WI38 (cell line): ENCODE data around the gene IRAG1.

ENCODE experiments used
- H3K4me3 ChIP-seq: 2 replicates; pipeline ENCODE4 v1.5.1; 2011; ENCODE audit warnings: low read depth, mild to moderate bottlenecking, control low read depth, low read length
- TF ChIP-seq, protein P1 (sequence below): IDR thresholded peaks from 2 replicates; pipeline ENCODE4 v1.5.1; 2012; ENCODE audit warnings: low read depth, mild to moderate bottlenecking, control low read depth, low read length

IRAG1 gene

DNA sequence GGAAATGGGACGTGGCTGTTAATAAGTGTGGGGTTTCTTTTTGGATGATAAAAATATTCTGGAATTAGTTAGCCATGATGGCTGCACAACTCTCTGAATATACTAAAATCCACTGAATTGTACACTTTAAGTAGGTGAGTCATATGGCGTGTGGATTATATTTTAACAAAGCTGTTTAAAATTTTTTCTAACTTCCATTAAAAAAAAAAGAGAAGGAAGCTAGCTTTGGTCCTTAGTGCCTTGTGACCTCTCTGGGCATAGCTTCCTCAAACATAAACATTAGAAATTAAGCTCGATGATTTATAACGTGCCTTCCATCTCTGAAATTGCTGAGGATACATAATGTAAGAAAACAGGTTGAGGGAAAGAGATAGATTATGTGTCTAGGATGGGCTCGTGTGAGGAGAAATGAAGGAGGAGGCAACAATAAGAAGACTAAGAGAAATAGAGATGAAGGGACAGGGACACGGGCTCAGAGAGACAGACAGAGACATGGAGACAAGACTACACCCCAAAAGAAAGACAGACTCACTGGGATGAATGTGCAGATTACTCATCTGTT is 20.0 kb downstream of the IRAG1 start:
- TF ChIP-seq, protein P1, sequence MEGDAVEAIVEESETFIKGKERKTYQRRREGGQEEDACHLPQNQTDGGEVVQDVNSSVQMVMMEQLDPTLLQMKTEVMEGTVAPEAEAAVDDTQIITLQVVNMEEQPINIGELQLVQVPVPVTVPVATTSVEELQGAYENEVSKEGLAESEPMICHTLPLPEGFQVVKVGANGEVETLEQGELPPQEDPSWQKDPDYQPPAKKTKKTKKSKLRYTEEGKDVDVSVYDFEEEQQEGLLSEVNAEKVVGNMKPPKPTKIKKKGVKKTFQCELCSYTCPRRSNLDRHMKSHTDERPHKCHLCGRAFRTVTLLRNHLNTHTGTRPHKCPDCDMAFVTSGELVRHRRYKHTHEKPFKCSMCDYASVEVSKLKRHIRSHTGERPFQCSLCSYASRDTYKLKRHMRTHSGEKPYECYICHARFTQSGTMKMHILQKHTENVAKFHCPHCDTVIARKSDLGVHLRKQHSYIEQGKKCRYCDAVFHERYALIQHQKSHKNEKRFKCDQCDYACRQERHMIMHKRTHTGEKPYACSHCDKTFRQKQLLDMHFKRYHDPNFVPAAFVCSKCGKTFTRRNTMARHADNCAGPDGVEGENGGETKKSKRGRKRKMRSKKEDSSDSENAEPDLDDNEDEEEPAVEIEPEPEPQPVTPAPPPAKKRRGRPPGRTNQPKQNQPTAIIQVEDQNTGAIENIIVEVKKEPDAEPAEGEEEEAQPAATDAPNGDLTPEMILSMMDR: no peak
- H3K4me3 ChIP-seq: no peak overlapping the region

DNA sequence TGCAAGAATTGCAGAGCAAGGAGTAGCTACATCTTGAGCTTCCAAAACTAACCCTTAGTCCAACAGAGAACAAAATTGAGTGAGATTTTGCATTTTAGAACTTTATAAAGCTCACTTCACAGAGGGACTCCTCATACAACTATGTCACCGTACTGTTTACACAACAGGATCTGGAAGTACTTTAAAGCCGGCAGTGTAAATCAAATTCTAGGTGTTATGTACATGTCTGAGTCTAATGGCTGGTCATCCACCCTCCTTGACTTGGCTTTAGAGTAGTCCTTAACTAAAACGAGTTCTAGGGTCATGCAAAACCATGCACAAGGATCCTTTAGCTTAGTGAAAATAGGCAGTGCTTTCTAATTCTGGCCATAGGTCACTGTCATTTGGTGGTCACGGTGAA is 23.5 kb downstream of the IRAG1 start:
- TF ChIP-seq, protein P1: no peak
- no peak overlapping the region for H3K4me3 ChIP-seq

DNA sequence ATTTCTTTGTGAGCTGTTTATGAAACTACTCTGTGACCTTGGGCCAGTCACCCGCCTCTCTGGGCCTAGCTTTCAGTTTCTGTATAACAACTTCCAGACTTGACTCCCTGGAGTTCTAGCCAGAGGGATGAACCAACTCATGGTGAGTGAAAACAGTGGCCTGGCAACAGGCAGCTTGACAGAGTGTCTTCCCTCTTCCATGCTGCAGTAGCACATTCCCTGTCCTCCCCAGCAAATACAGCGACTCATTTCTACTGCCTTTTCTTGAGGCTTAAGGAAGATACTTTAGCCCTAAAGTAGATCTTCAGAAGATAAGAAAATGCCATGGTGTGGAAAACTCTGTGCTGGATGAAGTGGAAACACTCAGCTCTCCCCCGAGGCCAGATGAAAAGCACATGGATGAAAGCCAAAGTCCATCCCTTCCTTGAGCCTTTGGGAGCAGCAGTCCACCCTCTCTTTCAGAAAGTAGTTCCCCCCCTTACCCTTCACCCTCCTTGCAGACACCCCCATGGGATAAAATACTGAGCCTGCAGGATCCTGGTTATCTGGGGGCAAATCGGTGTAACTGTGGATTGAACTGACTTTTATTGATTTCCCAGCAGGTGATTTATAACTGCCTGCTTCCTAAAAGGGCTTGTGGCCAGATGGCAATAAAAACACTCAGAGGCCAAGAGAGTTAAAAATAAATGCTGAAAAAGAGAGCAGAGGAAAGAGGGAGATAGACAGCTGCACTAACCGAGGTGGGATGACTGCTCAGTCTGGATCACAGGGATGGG is 24.1 kb downstream of the IRAG1 start:
- no peak overlapping the region for H3K4me3 ChIP-seq
- TF ChIP-seq, protein P1: no peak

DNA sequence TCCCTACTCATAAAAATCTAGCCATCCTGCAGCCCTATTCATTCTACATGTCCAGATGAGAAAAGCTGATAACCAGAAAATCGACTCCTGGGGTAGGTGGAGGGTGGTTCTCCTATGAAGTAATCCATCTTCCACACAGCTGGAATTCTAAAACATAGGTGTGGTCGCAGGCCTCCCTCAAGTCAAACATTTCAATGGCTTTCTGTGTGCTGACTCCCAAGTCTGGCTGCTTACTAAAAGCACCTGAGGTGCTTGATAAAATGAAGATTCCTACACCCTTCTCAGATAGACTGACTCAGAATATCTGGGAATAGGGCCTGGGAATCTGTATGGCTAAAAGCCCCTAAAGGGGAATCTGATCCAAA is 26.1 kb downstream of the IRAG1 start:
- no peak overlapping the region for H3K4me3 ChIP-seq
- TF ChIP-seq, protein P1: no peak

DNA sequence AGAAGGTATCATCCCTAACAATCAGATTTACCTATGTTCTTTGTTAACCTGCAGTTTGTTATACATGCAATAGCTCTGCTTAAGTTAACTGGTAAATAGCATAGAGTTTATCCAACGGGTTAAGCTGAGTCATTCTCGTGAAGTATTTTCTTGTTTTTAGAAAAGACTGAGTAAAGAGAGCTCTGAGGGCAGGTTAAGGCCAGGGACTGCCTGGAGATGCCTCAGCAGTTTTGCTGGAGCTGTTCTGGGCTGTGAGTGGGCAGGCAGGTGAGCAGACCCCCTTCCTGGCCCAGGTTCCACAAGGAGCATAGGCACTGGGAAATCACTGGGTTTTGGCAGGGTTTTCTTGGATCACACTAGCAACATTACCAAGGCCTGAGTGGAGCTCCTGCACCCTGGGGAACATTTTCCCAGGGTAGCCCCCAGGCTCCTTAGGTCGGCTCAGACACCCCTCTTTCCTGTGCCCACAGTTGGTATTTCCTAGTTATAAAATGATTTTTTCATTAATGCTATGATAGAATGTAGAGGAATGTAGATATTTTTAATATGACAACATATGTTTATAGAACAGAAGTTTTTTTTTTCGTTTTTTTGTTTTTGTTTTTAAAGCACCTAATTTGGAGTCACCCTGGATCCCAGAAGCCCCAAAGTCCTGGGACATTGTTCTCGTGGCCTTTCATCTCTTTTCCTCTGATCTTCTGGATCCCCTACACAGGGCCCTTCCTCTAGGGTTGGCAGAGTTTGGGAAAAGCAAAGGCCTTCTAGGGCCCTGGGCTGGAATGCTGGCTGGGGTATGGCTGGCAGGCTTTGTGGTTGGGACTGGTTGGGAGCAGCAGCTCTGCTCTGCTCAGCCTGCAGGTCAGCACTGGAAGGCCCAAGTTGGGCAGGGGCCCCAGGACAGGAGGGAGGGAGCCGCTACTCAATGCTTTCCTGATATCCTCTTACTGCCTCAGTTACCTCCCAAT is 26.7 kb downstream of the IRAG1 start:
- H3K4me3 ChIP-seq: no peak overlapping the region
- TF ChIP-seq, protein P1: no peak

DNA sequence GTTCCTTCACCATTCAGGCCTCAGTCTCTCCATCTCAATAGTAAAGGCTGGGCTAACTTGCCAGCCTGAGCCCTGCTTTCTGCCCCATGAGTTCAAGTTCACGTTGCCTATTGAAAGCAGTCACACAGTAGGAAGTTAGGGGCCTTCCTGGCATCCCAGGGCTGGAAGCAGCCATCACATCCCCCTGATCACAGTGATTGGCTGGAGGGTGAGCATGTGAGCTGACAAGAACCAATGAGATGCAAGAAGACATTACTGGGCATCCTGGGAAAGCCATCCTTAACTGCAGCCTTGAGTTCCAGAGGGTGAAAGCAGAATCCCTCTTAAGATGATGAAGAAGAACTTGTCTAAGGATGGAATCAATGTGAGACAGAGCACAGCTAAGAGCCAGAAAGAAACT is 29.1 kb downstream of the IRAG1 start:
- TF ChIP-seq, protein P1: no peak
- no peak overlapping the region for H3K4me3 ChIP-seq
